Hippocampal formation (tissue), 2 donors: Measurements from ENCODE around the gene RPS15.

Source experiments
- DNase-seq, 2 donors: peaks; one replicate each; lab custom pipeline; 2025; lab: John Stamatoyannopoulos, UW

Gene RPS15

DNA sequence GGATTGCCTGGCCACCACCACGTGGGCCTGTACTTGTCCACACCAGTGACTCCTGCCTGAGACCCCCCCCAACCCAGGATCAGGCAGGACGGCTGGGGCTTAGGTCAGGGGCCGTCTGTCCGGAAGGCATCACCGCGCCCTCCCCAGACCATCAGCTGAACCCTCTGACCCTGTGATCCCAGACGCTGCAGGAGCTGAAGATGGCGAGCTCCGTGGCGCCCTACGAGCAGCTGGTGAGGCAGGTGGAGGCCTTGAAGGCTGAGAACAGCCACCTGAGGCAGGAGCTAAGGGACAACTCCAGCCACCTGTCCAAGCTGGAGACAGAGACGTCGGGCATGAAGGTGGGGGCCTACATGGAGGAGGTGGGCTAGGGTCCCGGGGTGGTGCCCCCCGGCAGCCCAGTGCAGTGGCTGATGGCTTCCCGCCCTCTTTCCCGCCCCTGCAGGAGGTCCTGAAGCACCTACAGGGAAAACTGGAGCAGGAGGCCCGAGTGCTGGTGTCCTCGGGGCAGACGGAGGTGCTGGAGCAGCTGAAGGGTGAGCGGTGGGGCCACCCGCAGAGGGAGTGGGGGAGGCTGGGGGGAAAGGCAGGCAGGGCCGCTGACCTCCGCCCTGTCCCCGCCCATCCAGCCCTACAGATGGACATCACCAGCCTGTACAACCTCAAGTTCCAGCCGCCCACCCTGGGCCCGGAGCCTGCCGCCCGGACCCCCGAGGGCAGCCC lies 14.8 kb downstream of the RPS15 start:
- no peak for DNase-seq

DNA sequence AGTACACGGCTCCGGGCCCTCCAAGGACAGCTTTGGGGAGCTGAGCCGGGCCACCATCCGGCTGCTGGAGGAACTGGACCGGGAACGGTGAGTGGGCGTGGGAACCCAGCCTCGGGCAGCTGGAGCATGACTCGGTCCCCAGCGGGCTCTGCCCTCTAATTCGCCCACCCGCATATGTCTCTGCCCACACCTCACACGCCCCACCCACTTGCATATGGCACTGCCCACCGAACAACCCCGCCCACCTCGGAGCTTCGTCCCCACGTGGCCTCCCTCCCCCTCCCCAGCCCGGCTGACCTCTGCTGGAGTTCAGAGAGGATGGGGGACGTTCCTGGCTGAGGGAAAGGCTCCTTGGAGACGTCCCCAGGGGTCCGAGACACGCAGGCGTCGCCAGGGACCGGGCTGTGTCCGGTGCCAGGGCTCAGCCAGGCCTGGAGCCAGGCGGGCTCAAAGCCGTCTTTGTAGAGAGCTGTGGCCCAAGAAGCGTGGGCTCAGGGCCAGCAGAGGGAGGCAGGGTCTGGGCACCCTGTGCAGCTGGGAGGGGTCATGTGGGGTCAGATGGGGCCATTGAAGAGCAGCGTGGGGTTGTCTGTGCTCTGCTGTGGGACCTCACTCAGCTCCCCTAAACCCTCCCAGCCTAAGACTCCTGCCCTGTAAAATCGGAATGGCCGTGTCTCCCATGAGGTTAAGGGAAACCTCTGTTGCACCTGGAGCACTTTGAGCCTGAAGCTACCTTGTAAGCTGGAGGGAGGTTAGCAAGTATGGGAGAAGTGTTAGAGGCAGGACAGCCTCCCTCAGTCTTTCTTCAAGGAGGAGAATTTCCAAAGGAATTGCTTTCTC lies 15.5 kb downstream of the RPS15 start:
- DNase-seq = peak; percentile 89 to 93

DNA sequence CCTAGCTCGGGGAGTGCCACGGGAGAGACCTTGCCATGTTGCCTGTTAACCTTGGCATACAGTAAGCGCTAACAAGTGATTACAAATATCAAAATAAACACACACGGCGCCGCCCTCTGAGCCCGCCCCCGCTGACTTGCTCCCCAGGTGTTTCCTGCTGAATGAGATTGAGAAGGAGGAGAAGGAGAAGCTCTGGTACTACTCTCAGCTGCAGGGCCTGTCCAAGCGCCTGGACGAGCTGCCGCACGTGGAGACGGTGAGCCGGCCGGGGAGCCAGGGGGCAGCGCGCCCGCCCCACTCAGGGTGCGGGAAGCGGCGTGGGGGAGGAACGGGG lies 16.8 kb downstream of the RPS15 start:
- DNase-seq = no peak

DNA sequence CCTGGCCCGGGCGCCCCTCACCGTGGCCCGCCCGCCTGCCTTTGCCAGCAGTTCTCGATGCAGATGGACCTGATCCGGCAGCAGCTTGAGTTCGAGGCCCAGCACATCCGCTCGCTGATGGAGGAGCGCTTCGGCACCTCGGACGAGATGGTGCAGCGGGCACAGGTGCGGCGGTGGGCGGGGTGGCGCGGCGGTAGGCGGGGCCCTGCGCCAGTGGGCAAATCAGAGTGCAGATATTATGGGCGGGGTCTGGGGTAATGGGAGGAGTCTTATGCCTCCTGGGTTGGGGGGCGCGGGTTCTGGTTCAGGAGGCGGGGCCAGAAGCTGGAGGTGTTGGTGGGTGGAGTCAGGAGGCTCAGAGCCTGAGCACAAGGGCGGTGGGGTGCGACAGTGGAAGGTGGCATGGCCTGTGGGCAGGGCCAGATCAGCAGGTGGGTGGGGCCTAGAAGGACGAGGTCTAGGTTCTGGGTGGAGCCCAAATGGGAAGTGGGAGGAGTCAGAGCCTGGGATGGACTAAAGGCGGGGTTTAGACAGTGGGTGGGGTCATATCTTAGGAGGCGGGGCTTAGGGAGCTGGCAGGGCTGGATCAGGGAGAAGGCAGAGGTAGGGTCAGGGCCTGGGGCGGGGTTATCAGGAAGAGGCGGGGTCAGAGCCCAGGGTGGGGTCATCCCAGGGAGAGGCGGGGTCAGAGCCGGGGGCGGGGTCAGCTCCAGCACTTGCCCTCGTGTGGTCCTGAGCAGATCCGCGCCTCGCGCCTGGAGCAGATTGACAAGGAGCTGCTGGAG lies 17.3 kb downstream of the RPS15 start:
- DNase-seq = no peak

DNA sequence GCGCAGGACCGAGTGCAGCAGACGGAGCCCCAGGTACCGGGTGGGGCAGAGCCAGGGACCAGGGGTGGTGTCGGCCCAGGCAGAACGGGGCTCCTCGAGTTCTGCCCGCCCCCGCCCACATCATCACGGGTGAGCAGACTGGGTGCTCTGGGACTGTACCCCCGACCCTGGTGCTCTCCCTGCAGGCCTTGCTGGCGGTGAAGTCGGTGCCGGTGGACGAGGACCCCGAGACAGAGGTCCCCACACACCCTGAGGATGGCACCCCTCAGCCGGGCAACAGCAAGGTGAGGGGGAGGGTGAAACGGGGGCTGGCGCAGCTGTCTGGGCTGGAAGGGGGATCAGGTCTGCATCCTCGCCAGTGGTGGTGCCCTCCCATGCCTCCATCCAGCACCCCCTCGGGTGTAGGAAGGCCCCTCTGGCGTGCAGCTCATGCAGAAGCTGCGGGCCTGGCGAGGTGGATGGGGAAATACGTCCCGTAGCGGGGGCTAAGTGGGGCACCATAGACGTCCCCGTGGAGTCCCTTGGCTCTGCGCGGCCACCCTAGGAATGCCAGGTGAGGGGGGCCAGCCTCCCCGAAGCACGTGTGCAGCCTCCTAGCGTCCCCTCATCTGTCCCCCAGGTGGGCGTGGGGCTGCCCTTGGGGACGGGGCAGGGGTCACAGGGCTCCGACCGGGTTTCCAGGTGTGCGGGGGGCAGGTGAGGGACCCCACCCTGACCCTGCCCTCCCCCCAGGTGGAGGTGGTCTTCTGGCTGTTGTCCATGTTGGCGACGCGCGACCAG lies 18.1 kb downstream of the RPS15 start:
- DNase-seq = no peak

DNA sequence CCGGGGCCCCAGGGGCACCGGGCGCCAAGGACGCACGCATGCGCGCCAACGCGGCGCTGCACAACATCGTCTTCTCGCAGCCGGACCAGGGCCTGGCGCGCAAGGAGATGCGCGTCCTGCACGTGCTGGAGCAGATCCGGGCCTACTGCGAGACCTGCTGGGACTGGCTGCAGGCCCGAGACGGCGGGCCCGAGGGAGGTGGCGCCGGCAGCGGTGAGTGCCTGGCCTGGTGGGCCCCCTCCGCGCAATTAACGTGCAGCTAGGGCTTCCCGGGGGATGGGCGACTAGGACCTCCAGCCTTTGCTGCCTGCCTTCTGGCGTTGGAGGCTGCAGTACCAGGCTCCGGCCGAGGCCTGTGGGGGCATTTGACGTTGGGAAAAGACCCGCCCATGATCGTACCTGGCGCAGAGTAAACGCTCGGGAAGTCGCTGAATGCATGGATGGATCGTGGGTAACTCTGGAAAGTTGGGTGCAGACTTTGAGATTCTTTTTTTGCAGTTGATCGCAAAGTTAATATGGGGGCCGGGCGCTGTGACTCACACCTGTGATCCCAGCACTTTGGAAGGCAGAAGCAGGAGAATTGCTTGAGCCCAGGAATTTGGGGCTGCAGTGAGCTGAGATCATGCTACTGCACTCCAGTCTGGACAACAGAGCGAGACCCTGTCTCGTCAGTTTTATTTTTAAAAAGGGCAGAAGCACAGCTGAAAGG lies 19.0 kb downstream of the RPS15 start:
- no peak for DNase-seq

DNA sequence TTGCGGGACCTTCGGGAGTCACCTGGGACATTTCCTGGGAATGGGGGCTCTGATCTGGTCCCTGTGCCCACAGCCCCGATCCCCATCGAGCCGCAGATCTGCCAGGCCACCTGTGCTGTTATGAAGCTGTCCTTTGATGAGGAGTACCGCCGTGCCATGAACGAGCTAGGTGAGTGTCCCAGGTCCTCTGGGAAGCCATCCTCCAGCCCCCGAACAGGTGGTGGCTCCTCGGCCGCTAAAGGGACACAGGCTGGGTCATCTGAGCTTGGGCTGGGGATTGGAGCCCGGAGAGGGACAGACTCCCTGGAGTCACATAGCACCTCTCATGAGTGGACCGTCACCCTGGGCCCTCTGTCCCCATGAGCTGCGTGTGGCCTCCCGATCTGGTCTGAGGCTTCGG lies 19.7 kb downstream of the RPS15 start:
- DNase-seq = no peak

DNA sequence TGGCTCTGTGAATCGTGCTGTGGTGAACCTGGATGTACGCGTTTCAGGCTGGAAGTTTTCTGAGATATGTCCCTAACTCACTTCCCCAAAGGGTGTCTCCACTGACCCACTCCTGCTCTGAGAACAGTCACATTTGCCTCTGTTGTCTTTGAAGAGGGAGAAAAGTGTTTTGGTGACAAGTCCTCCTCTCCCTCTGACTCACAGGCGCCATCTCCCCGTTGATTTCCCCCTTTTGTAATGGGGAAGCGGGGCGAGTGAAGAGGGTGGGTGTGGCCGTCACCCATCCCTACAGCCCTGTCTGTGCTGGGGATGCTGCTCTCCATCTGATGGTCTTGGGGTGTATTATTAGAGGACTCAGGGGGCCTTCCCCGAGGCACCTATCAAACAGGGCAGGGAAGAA lies 21.3 kb downstream of the RPS15 start:
- no peak for DNase-seq

DNA sequence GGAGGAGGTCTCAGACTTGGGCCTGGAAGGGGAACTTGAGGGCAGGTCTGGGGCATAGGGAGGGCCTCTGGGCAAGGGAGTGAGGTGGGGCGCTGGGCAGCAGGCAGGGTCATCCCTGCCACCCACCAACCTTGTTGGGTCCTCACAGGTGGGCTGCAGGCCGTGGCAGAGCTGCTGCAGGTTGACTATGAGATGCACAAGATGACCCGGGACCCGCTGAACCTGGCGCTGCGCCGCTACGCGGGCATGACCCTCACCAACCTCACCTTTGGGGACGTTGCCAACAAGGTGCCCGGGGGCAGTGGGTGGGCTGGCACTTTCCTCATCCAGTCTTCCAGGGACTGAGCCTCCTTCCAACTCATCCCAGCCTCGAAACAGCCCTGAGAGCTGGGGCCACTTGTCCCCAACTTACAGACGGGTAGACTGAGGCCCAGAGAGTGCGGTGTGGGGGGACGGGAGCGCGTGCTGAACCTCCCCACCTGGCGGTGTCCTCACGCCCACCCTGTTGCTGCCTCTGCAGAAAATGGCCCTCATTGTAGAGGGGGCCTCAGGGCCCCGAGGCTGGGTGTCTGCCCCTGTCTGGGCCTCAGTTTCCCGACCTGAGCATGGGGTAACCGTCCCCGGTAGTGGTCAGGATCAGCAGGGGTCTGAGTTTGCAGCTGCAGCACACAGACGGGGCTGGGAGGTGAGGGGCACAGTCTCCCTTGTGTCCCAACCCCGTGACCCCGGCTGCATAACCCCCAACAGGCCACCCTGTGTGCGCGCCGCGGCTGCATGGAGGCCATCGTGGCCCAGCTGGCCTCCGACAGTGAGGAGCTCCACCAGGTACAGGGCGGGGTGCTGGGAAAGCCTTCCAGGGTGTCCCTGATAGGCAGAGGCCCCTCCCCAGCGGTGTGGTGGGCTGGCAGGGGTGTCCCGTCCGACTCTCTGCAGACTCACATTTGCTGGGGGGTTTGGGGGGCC lies 22.1 kb downstream of the RPS15 start:
- DNase-seq = no peak

DNA sequence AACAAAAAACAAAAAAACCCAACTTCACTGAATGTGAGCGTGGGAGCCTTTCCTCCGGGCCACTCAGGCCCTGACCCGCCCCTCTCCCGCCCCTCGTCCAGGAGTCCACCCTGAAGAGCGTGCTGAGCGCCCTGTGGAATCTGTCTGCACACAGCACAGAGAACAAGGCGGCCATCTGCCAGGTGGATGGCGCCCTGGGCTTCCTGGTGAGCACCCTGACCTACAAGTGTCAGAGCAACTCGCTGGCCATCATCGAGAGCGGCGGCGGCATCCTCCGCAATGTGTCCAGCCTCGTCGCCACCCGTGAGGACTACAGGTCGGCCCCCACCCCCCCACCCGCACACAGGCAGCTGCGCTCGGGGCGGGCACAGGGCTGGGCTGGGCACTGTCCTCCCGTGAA lies 23.7 kb downstream of the RPS15 start:
- no peak for DNase-seq

DNA sequence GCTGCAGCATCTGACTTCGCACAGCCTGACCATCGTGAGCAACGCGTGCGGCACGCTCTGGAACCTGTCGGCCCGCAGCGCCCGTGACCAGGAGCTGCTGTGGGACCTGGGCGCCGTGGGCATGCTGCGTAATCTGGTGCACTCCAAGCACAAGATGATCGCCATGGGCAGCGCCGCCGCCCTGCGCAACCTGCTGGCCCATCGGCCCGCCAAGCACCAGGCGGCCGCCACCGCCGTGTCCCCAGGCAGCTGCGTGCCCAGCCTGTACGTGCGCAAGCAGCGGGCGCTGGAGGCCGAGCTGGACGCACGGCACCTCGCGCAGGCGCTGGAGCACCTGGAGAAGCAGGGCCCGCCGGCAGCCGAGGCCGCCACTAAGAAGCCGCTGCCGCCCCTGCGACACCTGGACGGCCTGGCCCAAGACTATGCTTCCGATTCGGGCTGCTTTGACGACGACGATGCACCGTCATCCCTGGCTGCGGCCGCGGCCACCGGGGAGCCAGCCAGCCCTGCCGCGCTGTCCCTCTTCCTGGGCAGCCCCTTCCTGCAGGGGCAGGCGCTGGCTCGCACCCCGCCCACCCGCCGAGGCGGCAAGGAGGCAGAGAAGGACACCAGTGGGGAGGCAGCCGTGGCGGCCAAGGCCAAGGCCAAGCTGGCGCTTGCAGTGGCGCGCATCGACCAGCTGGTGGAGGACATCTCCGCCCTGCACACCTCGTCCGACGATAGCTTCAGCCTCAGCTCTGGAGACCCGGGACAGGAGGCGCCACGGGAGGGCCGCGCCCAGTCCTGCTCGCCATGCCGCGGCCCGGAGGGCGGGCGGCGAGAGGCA lies 27.2 kb downstream of the RPS15 start:
- no peak for DNase-seq

DNA sequence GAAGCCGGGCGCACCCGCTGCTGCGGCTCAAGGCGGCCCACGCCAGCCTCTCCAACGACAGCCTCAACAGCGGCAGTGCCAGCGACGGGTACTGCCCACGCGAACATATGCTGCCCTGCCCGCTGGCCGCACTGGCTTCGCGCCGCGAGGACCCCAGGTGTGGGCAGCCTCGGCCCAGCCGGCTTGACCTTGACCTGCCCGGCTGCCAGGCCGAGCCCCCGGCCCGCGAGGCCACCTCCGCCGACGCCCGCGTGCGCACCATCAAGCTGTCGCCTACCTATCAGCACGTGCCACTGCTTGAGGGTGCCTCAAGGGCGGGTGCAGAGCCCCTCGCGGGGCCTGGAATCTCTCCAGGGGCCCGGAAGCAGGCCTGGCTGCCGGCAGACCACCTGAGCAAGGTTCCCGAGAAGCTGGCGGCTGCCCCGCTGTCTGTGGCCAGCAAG lies 27.8 kb downstream of the RPS15 start:
- no peak for DNase-seq

DNA sequence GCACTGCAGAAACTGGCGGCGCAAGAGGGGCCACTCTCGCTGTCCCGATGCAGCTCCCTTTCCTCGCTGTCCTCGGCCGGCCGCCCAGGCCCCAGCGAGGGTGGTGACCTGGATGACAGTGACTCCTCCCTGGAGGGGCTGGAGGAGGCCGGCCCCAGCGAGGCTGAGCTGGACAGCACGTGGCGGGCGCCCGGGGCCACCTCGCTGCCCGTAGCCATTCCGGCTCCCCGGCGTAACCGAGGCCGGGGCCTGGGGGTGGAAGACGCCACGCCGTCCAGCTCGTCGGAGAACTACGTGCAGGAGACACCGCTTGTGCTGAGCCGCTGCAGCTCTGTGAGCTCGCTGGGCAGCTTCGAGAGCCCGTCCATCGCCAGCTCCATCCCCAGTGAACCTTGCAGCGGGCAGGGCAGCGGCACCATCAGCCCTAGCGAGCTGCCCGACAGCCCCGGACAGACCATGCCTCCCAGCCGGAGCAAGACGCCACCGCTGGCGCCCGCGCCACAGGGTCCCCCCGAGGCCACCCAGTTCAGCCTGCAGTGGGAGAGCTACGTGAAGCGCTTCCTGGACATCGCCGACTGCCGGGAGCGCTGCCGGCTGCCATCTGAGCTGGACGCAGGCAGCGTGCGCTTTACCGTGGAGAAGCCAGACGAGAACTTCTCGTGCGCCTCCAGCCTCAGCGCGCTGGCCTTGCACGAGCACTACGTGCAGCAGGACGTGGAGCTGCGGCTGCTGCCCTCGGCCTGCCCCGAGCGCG lies 28.4 kb downstream of the RPS15 start:
- no peak for DNase-seq

DNA sequence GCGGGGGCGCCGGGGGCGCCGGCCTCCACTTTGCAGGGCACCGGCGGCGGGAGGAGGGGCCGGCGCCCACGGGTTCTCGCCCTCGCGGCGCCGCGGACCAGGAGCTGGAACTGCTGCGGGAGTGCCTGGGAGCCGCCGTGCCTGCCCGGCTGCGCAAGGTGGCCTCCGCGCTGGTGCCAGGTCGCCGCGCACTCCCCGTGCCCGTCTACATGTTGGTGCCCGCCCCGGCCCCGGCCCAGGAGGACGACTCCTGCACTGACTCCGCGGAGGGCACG lies 29.0 kb downstream of the RPS15 start:
- DNase-seq = no peak

DNA sequence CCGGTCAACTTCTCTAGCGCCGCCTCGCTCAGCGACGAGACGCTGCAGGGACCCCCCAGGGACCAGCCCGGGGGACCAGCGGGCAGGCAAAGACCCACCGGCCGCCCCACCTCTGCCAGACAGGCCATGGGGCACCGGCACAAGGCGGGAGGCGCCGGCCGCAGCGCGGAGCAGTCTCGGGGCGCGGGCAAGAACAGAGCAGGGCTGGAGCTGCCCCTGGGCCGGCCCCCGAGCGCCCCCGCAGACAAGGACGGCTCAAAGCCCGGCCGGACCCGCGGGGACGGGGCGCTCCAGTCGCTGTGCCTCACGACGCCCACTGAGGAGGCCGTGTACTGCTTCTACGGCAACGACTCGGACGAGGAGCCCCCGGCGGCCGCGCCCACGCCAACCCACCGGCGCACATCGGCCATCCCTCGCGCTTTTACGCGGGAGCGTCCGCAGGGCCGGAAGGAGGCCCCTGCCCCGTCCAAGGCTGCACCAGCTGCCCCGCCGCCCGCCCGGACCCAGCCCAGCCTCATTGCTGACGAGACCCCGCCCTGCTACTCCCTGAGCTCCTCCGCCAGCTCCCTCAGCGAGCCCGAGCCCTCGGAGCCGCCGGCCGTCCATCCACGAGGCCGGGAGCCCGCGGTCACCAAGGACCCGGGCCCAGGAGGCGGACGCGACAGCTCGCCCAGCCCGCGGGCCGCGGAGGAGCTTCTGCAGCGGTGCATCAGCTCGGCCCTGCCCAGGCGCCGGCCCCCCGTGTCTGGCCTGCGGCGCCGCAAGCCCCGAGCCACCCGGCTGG lies 29.5 kb downstream of the RPS15 start:
- DNase-seq = no peak

DNA sequence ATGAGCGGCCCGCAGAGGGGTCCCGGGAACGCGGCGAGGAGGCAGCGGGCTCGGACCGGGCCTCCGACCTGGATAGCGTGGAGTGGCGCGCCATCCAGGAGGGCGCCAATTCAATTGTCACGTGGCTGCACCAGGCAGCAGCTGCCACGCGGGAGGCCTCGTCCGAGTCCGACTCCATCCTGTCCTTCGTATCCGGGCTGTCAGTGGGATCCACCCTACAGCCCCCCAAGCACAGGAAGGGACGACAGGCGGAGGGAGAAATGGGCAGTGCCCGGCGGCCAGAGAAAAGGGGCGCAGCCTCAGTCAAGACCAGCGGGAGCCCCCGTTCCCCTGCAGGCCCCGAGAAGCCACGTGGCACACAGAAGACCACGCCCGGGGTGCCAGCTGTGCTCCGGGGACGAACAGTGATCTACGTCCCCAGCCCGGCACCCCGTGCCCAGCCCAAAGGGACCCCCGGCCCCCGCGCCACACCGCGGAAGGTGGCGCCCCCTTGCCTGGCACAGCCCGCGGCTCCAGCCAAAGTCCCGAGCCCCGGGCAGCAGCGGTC lies 30.2 kb downstream of the RPS15 start:
- no peak for DNase-seq

DNA sequence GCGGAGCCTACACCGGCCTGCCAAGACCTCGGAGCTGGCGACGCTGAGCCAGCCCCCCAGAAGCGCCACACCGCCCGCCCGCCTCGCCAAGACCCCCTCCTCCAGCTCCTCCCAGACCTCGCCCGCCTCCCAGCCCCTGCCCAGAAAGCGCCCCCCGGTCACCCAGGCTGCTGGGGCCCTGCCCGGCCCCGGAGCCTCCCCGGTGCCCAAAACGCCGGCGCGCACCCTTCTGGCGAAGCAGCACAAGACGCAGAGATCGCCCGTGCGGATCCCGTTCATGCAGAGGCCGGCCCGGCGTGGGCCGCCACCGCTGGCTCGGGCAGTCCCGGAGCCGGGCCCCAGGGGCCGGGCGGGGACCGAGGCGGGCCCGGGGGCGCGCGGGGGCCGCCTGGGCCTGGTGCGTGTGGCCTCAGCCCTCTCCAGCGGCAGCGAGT lies 30.6 kb downstream of the RPS15 start:
- DNase-seq = no peak
